Stimulated activated CD8-positive, alpha-beta memory T cell treated with anti-CD3 and anti-CD28 coated beads, Interleukin-4, amount 100 ng/mL, for 48 hours (primary cell): ENCODE data around the gene MAP3K20.
A peak's percentile ranks its signal among the peaks of the same experiment; 100 is the strongest.

Source experiments
- DNase-seq: peaks from one replicate; pipeline ENCODE4 v3.0.0-alpha.2; 2020

Gene MAP3K20

DNA sequence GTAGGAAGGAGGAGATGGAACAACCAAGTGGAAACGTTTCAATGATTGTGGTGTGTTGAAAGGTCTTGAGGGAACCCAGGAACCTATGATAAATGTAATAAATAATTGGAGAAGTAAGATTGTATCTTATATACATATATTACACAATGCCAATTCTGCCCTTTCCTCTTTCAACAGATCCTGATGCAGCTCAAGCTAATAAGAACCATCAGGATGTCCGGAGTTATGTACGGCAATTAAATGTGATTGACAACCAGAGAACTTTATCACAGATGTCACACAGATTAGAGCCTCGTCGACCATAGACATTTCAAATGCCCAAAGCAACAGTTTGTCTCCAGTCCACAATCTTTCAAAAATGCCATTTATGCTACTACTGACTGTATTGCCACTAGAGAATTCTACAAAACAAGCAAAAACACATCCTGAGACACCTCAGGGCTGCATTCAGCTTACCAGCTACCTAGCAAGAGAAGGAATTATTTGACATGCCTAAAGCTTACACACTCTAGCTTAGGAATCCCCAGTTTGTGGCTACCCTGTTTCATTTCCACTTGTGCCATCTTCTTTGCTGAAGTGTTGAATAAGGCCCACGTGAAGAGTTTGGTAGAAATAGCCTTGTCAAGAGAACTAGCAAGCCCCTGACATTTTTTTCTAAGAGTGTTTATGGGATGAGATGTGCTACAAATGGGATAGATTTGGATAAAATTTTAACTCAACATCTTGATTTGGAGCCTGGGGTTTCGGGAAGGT lies 24.0 kb upstream of the MAP3K20 start:
- DNase-seq: no peak

DNA sequence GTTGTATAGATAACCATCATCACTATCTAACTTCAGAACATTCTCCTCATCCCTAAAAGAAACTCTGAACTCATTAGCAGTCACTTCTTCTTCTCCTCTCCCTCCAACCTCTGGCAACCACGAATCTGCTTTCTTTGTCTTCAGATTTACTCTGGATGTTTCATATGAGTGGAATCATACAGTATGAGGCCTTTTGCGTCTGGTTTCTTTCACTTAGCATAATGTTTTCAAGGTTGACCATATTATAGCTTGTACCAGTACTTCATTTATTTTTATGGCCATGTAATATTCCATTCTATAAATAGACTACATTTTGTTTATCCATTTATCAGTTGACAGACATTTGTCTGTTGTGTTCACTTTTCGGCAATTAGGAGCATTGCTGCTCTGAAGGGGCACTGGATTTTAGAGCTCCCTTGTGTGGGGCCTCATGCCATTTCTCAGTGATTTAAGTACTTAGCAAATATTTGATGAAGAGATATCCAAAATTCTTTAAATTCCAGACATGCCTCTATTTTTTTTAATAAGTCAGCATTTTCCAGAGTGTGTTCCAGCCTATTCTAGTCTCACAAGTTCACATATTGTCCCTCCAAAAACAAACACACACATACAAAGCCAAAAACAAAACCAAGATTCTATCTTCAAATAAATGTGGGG lies 22.5 kb upstream of the MAP3K20 start:
- DNase-seq: no peak

DNA sequence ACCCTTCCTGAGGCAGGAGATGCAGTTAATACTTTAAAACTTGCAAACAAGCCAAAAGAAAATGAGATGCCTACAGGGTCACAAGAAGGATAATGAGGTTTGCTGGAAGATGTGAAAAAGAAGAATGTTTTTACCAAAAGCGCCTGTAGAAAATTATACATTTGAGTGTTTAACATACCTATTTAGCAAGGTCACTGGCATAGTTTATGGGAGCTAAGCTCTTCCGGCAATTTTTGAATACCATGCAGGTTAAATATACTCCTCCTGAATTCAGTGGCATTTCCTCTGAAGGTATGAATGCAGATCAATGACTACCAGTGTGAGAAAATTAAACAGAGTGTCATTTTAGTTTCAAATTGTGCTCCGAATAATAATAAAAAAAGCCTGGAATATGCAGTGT lies 21.2 kb upstream of the MAP3K20 start:
- DNase-seq: no peak

DNA sequence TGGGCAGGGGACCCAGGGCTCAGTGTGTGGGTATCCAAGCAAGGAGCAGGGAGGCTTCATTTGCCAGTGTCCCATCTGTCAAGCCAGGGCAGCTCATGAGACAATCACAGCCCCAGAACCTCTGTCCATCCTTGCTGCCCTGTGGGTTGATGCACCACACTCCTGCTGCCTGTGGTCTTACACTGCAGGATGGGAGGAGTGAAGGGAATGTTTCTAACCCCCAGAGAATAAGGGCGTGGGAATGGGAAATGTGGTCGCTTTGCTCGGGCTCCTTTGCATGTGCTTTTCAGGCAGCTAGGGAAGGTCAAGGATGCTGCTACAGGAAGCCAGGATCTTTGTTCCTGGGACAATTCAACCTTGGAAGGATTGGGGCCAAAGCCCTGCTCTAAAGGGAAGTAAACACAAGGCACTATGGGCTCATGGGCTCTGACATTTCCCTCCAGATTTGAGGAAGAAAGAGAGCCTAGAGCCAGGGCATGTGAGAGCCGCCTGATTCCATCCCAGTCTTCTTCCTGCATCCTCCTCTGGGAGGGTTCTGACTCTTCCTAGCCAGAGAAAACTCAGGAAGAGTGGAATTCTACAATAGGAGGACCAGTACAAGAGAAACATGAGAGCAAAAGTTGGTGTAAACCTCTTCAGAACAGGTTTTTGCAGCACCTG lies 18.8 kb upstream of the MAP3K20 start:
- no peak for DNase-seq

DNA sequence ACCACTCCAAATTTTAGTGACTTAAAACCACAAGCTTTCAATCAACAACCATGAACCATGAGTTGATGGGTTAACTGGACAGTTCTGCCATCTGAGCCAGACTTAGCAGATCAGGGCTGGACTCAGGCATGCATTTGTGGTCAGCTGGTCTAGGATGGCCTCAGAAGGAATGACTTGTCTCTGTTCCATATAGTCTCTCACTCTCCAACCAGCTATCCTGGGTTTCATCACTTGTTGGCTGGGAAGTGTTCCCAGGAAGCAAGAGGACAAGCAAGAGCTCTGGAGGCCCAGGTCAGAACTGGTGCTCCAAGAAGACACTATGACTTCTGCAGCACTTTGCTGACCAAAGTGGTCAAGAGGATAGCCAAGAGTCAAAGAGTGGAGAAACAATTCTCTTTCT lies 17.5 kb upstream of the MAP3K20 start:
- no peak for DNase-seq

DNA sequence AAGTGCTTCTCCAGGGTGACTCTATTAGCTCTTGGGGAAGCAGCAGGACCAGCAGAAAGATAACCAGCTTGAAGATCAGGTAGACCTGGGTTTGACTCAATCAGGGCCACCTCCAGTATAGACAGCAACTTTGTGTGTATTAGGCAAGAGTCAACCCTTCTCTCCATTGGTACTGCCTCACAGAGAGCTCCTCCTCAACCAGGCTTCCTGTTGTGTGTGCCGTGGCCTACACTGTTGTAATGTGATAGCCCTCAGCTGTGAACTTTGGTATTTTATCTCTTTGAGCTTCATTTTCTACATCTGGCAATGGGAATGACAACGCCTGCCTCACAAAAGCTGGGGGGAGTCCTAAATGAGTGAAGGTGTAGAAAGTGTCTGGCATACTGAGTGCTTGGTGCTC lies 17.0 kb upstream of the MAP3K20 start:
- DNase-seq: no peak

DNA sequence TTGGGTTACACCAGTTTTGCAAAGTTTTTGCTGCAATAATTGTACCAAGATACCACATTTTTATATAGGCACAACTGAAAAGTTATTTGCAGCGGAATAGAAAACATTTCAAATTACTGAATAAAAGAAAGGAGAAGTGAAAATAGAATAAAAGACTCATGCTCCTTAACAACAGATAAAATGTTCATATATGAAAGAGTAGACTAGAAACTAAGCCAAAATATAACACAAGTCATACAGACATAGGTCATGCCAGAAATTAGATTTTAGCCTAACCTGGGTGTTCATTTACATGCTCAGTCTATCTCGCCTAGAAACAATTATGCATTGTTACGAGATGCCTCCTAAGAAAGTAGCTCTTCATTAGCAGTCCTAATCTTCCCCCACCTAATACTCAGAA lies 16.4 kb upstream of the MAP3K20 start:
- no peak for DNase-seq

DNA sequence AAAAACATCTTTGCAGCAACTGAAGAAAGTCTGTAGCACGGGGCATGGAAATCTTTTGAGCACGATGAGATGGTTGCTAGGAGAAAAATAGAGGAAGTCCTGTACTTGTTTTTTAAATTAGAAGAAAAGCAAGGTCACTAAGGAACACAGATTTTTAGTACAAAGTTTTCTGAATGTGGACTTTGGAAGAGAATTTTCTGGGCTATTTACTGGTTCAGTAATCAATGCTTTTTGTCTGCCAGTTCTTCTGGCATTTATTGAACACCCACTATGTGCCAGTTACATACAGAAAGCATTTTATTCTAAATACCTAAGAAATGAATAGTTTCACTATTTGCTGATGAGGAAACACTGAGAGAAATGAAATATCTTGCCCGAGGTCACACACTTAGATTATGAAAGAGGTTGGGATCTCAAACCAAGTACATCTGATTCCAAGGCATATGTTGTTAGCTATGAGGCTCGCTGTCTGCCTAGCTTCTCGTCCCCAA lies 15.6 kb upstream of the MAP3K20 start:
- DNase-seq: no peak

DNA sequence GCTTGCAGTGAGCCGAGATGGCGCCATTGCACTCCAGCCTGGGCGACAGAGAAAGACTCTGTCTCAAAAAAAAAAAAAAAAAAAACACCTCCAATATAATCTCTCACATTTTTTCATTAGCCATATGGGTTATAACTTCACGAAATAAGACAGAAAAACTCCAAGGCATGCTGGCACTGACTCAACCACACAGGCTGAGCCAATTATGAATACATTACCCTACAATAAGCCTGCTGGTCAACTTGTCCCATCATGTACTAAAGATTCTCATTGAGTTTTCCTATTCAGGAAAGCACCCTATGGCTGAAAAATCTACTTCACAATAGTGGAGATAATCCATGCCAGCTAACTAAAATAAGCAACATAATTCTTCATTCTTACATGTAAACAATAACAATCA lies 12.8 kb upstream of the MAP3K20 start:
- DNase-seq: no peak

DNA sequence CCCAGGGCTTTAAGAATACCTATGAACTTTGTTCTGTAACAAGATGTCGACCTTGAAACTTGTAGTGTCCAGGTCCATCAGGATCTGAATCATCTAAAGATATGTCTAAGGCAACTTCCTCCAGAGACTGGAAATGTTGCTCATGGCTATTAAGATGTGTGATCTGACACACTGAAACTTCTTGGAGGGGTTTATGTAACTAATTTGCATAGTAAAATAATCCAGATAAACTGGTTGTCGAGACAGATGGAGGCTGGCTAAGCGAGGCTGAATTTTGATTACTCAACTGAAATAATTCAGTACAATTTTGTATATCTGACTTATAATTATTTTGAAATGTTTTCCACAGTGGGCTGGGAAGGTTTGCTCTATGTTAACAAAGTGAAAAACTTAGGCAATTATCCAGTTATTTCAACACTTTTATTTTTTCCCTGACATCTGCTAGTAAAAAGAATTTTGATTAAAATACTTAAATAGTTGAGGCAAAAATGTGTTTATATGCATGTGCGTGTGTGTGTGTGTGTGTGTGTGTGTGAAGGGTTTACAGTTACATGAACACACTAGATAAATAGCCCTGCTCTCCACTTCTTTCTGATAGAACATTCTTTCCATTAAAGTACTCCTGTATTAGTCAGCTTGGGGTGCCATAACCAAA lies 11.4 kb upstream of the MAP3K20 start:
- DNase-seq: no peak

DNA sequence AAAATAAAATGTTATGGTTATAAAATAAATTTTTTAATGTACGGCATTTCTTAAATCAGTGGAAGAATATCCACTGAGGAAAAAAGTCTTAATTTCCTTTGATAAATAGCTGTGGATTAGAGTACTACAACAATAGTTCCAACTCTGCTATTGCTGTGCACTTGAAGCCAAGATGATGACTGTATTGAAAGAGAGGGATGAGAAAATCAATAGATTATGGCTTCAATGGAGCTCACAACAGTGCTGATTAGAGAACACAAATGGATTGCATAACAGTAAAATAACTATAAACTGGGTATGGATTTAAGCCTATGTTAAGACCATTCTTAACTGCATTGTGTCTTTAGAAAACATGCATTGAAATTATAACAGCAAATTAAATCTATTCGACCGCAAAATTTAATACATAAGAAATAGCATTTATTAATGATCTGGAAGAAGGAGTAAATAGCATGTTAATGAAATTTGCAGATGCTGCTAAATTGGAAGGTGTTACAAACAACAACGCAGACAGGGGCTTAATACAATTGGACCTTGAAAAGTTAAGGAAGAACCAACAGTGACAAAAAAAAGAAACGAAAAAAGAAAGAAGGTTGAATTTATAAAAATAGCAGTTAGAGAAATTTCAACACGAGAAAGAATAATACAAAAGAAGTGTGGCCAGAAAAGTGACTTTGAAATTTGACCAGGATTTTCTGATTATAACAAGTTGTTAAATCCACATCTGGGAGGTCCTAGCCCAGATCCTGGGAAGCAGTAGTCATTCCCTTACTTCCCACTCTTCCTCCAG lies 8.6 kb upstream of the MAP3K20 start:
- DNase-seq: no peak

DNA sequence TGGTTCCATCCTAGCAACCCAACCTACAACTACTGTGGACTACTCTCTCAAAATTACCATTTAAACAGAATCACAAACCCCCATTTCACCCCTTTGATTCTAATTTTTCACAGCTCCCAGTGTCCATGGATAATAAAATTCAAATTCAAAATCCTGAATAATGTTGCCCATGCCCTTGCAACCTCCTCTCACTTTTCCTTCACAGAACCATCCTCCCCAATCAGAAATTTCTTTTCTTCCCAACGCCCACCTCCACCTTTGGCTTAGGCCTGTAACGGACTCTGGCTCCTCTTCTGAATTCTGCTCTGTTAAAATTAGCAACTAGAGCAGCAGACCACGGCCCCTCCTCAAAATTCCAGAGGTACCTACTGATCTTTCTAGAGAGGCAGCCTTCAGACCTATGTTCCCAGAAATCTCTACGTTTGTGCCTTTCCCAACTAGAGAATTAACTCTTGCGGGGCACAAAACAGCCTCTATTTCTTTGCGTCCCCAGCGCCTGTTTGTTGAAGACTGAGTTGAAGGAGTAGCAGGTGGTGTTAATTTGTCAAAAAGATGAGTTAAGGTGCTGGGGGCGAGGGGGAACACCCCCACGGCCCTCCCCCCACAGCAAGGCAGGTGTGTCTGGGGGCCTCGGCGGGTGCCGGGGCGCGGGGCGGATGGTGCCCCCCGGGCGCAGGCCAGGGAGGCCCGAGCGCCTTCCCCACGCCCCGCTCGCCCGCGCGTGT lies 428 bp upstream of the MAP3K20 start:
- DNase-seq: no peak

DNA sequence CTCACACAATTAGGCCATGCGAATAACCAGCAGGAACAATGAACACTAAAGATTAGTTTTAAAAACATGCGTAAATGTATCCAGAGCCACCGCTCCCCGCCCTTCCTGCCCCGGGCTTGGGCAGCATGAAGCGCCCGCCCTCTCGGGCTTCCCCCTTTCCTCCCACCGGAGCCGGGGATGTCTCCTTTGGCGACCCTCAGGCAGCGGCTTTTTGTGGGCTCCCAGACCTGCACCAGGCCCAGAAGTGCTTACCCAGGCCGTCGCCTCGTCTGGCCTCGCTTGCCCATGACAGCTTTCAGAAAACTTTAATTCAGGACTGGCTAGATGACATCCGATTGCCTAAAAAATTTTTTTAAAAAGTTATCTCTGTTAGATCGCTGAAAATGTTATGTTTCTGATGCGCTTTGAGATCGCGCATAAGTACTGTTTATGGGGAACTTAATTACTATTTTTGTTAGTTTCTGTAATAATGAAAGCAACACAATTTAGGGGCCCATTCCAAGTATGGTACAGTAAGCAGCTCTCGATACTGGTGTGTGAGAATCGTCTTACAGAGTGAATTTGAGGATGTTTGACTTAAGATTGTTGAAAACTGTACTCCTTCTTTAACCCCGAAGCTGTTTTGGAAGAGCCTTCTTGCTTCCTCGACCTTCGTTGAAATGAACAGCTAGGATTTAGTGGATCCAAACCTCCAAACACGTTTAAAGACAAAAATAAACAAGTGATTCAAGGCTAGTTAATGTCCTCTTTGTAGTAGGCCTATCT lies 1.1 kb downstream of the MAP3K20 start:
- DNase-seq: peak; percentile 48

DNA sequence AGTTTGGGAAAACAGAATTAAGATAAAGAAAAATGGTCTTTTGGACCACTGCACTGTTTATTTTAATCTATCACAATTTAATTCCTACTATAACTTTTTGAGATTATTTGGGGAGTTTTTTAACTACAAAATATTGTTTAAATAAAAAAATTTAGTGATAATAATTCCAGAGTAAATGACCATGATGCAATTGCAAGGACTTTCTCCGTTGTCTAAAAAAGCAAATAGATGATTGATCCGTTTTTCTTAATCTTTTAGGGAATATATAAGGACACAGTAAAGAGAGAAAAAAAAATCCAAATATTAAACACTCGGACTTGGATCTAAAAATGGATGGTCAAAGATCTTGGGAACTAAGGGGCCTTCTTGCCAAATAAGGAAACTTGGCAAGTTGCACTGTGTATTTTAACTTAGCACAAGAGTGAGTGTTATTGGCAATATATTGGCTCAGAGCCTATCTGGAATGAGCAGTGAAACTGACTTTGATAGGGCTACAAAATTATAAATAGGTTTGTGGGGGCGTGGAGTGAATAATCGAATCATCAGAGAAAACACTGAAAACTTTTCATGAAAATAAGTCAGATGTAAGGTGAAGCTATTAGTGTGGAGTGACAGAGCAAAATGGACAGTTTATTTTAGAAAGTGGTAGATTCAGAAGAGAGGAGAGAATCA lies 2.0 kb downstream of the MAP3K20 start:
- no peak for DNase-seq

DNA sequence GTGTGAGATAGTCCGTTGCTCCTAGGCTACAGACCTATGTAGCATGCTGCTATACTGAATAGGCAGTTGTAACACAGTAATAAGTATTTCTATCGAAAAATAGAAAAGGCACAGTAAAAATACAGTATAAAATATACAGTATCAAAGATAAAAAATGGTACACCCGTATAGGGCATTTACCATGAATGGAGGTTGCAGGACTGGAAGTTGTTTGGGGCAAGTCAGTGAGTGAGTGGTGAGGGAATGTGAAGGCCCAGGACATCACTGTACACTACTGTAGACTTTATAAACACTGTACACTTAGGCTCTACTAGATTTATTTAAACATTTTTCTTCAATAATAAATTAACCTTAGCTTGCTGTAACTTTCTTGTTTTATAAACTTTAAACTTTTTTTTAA lies 3.5 kb downstream of the MAP3K20 start:
- DNase-seq: no peak

DNA sequence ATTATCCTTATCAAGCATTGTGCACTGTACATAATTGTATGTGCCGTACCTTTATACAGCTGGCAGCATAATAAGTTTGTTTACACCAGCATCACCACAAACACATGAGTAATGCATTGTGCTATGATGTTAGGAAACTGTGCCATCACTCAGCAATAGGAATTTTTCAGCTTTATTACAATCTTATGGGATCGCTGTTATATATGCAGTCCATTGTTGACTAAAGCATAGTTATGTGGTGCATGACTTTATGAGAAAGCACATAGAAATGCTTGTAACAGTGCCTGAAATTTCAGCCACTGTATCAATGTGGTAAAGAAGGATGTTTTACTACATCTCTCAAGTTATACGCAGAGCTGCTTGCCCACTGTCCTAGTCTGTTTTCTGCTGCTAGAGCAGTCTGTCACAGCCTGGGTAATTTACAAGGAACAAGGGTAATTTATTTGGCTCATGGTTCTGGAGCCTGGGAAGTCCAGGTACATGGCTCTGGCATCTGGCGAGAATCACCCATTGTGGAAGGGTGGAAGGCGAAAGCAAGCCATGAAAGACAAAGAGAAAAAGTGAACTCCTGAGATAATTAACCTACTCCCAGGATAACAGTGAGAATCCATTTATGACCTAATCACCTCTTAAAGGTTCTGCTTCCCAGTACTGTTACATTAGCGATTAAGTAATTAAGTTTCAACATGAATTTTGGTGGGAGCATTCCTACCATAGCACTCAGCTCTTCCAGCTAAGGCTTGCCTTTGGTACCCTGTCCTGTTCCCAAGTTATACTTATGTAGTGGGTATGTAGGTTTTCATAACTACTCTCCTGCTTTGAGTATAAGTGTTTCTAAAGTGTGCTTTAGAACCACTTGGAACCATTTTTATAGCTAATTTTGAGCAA lies 4.6 kb downstream of the MAP3K20 start:
- no peak for DNase-seq

DNA sequence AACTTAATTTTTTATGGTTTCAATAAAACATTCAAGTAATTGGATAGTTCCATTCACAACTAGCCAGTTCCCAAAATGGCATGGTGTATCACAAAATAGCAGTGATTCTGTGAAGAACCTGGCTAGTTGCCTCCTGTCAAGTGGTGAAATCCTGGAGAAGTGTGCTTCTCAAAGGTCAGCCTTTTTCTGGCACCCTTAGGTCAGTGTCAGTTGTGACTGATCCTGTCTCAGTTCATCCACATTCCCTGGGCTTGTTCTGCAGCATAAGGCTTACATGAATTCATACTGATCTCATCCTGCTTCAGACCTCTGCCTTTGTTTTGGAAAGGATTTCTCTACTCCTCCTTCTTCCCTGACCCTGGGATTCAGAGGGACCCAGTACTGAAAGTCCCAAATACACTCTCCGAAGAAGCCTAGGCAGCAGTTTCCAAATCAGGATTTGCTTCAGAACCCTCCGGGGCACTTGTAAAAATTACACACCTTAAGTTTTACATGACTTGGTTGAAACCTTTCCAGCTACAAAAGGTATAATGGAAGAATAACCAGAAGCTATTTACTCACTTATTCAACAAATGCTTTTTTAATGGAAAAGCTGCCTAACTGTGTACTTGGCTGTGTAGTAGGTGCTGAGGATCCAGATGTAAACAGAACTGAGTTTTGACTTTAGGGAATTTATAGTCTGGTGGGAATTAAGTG lies 11.0 kb downstream of the MAP3K20 start:
- no peak for DNase-seq

DNA sequence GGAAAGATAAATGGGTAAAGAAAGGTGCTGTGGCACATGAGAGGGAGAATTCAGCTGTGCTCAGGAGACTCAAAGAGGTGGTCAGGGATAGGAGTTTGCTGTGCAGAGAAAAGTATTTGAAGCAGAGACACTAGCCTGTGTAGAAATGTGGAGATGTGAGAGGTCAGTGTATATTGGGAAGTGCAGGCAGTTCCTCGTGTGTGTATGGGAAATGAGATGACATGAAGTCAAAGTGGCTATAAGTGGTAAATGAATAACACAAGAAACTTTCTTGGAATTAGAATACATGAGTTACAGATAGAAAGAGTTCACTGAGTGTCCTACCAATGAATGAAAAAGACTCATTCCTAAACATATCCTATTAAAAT lies 11.6 kb downstream of the MAP3K20 start:
- no peak for DNase-seq
